ENCODE measurements around the gene URB2. TPM values are rescaled to one million over a fixed set of nuclear protein-coding genes. Genes with fewer than 3 reads are reported as not detected.
"Not testable (repeated sequence)": the region's sequence is repeated elsewhere in the genome, so short reads cannot be mapped to it uniquely, and the experiment has no call there.

Gene URB2
- total and polyA plus RNA-seq, 7 experiments from 2014 or later: 5.6 to 18.2 (median 10.3) TPM

- Histone ChIP-seq H3K36me3 (ENCODE audit: control insufficient read depth in 2 of 3, insufficient read depth in 3 of 3, low read length in 3 of 3) (peaks cover 0 to 4% (median 0%) of the 10 kb centered on the region in 3 experiments), H3K27me3 (ENCODE audit: control insufficient read depth in 2 of 2, insufficient read depth in 2 of 2, low read length in 2 of 2) (no peaks in the 10 kb centered on the region), H3K9me3 (ENCODE audit: control insufficient read depth in 2 of 3, low read length in 3 of 3) (no peaks in the 10 kb centered on the region), H3K27ac (ENCODE audit: low read depth, low read length) (no peak overlapping the region), H3K4me3 (ENCODE audit: low read length) (no peak overlapping the region), H3K4me1 (ENCODE audit: control insufficient read depth in 2 of 2, insufficient read depth in 2 of 2, low read length in 2 of 2) (peaks cover 10 to 14% of the 10 kb centered on the region in 2 donors)
- Mint-ChIP-seq H3K9me3 (no peaks in the 10 kb centered on the region), H3K36me3 (peaks cover 0 to 8% (median 0%) of the 10 kb centered on the region in 5 donors), H3K4me3 (no peak overlapping the region), H3K27ac (no peak overlapping the region), H3K4me1 (peaks cover 45 to 72% (median 67%) of the 10 kb centered on the region in 7 donors), H3K27me3 (no peaks in the 10 kb centered on the region)
- no peak for ATAC-seq
- POLR2A ChIA-PET: interaction anchor here (0.7 kb wide), 1 partner anchor 657 kb away, joined by 3 read pairs; no protein-coding TSS in a partner anchor
- intact Hi-C loops (cut with micrococcal nuclease): no loop called here
- no peak for DNase-seq
- CTCF ChIA-PET: no interaction called here
These were observed 5.2 kb upstream of the URB2 start for GRCh38 chr1:229620876-229621275.

- no peaks in the 10 kb centered on the region for H3K9me3 ChIP-seq (ENCODE audit: control insufficient read depth in 2 of 3, low read length in 3 of 3)
- peaks cover 44 to 73% (median 69%) of the 10 kb centered on the region in 7 donors for H3K4me1 Mint-ChIP-seq
- ATAC-seq (no peak), DNase-seq (no peak)
- peaks cover 0 to 7% (median 0%) of the 10 kb centered on the region in 5 donors for H3K36me3 Mint-ChIP-seq
- no peaks in the 10 kb centered on the region for H3K27me3 ChIP-seq (ENCODE audit: control insufficient read depth in 2 of 2, insufficient read depth in 2 of 2, low read length in 2 of 2)
- H3K4me1 ChIP-seq (ENCODE audit: control insufficient read depth in 2 of 2, insufficient read depth in 2 of 2, low read length in 2 of 2): peaks cover 13 to 18% of the 10 kb centered on the region in 2 donors
- no peaks in the 10 kb centered on the region for H3K27me3 Mint-ChIP-seq
- ChIA-PET POLR2A (interaction anchor here (0.7 kb wide), 1 partner anchor 656 kb away, joined by 3 read pairs; no protein-coding TSS in a partner anchor), CTCF (no interaction called here)
- peaks cover 0 to 4% (median 0%) of the 10 kb centered on the region in 3 experiments for H3K36me3 ChIP-seq (ENCODE audit: control insufficient read depth in 2 of 3, insufficient read depth in 3 of 3, low read length in 3 of 3)
- H3K27ac ChIP-seq (ENCODE audit: low read depth, low read length): no peak overlapping the region
- no peak overlapping the region for H3K27ac Mint-ChIP-seq
- no peak overlapping the region for H3K4me3 Mint-ChIP-seq
- no peaks in the 10 kb centered on the region for H3K9me3 Mint-ChIP-seq
- intact Hi-C loops (cut with micrococcal nuclease): no loop called here
- H3K4me3 ChIP-seq (ENCODE audit: low read length): no peak overlapping the region
These were observed 4.4 kb upstream of the URB2 start for GRCh38 chr1:229621663-229622062.

GRCh38 chr1:229622641-229623120 is 3.4 kb upstream of the URB2 start:
- H3K9me3 ChIP-seq (ENCODE audit: control insufficient read depth in 2 of 3, low read length in 3 of 3); H3K4me3 Mint-ChIP-seq; H3K27me3 ChIP-seq (ENCODE audit: control insufficient read depth in 2 of 2, insufficient read depth in 2 of 2, low read length in 2 of 2); intact Hi-C loops (cut with micrococcal nuclease); H3K36me3 ChIP-seq (ENCODE audit: control insufficient read depth in 2 of 3, insufficient read depth in 3 of 3, low read length in 3 of 3); H3K4me3 ChIP-seq (ENCODE audit: low read length); H3K27me3 Mint-ChIP-seq; CTCF ChIA-PET; H3K9me3 Mint-ChIP-seq; ATAC-seq; H3K27ac ChIP-seq (ENCODE audit: low read depth, low read length); DNase-seq; H3K36me3 Mint-ChIP-seq: not testable (repeated sequence)
- peaks cover 21 to 27% of the 10 kb centered on the region in 2 donors for H3K4me1 ChIP-seq (ENCODE audit: control insufficient read depth in 2 of 2, insufficient read depth in 2 of 2, low read length in 2 of 2)
- H3K4me1 Mint-ChIP-seq: peaks cover 45 to 75% (median 71%) of the 10 kb centered on the region in 7 donors
- peak overlapping the region in 1 of 9 donors; percentile 64 for H3K27ac Mint-ChIP-seq
- POLR2A ChIA-PET: interaction anchor here (6.6 kb wide), 1 partner anchor 64 kb away, joined by 49 read pairs; the partner anchor contains the start of gene ABCB10

GRCh38 chr1:229623225-229623624 is 2.8 kb upstream of the URB2 start:
- peaks cover 45 to 74% (median 69%) of the 10 kb centered on the region in 7 donors for H3K4me1 Mint-ChIP-seq
- no peak for ATAC-seq
- intact Hi-C loops (cut with micrococcal nuclease): no loop called here
- Histone ChIP-seq H3K36me3 (ENCODE audit: control insufficient read depth in 2 of 3, insufficient read depth in 3 of 3, low read length in 3 of 3) (peaks cover 0 to 4% (median 0%) of the 10 kb centered on the region in 3 experiments), H3K4me3 (ENCODE audit: low read length) (no peak overlapping the region), H3K9me3 (ENCODE audit: control insufficient read depth in 2 of 3, low read length in 3 of 3) (no peaks in the 10 kb centered on the region), H3K27ac (ENCODE audit: low read depth, low read length) (no peak overlapping the region), H3K27me3 (ENCODE audit: control insufficient read depth in 2 of 2, insufficient read depth in 2 of 2, low read length in 2 of 2) (no peaks in the 10 kb centered on the region), H3K4me1 (ENCODE audit: control insufficient read depth in 2 of 2, insufficient read depth in 2 of 2, low read length in 2 of 2) (peaks cover 21 to 27% of the 10 kb centered on the region in 2 donors)
- H3K36me3 Mint-ChIP-seq: peaks cover 0 to 7% (median 0%) of the 10 kb centered on the region in 5 donors
- H3K27me3 Mint-ChIP-seq: no peaks in the 10 kb centered on the region
- ChIA-PET POLR2A (interaction anchor here (0.7 to 6.6 kb wide), 2 partner anchors 65 to 70 kb away, joined by 5 to 49 read pairs; partner anchors contain the start of gene ABCB10), CTCF (no interaction called here)
- peak overlapping the region in 5 of 10 donors; percentile 74 to 97 (median 94) for H3K4me3 Mint-ChIP-seq
- no peaks in the 10 kb centered on the region for H3K9me3 Mint-ChIP-seq
- no peak for DNase-seq
- H3K27ac Mint-ChIP-seq: peak overlapping the region in 1 of 9 donors; percentile 14

- CTCF ChIA-PET: interaction anchor here (0.9 to 1.0 kb wide), 2 partner anchors 65 to 365 kb away, joined by 3 to 5 read pairs; partner anchors contain the start of gene ABCB10
- Histone ChIP-seq H3K4me1 (ENCODE audit: control insufficient read depth in 2 of 2, insufficient read depth in 2 of 2, low read length in 2 of 2) (peaks cover 21 to 27% of the 10 kb centered on the region in 2 donors), H3K36me3 (ENCODE audit: control insufficient read depth in 2 of 3, insufficient read depth in 3 of 3, low read length in 3 of 3) (peaks cover 0 to 4% (median 0%) of the 10 kb centered on the region in 3 experiments), H3K9me3 (ENCODE audit: control insufficient read depth in 2 of 3, low read length in 3 of 3) (no peaks in the 10 kb centered on the region), H3K27me3 (ENCODE audit: control insufficient read depth in 2 of 2, insufficient read depth in 2 of 2, low read length in 2 of 2) (no peaks in the 10 kb centered on the region), H3K4me3 (ENCODE audit: low read length) (no peak overlapping the region), H3K27ac (ENCODE audit: low read depth, low read length) (no peak overlapping the region)
- no peaks in the 10 kb centered on the region for H3K27me3 Mint-ChIP-seq
- DNase-seq: no peak
- intact Hi-C loops (cut with micrococcal nuclease): no loop called here
- peaks cover 0 to 7% (median 0%) of the 10 kb centered on the region in 5 donors for H3K36me3 Mint-ChIP-seq
- peaks cover 47 to 78% (median 69%) of the 10 kb centered on the region in 7 donors for H3K4me1 Mint-ChIP-seq
- H3K27ac Mint-ChIP-seq: peak overlapping the region in 4 of 9 donors; percentile 14 to 49 (median 34)
- H3K4me3 Mint-ChIP-seq: peak overlapping the region; percentile 29 to 99 (median 96)
- POLR2A ChIA-PET: interaction anchor here (0.6 to 6.6 kb wide), 3 partner anchors 65 to 291 kb away, joined by 3 to 49 read pairs (median 5); partner anchors contain the start of gene ABCB10
- H3K9me3 Mint-ChIP-seq: no peaks in the 10 kb centered on the region
- no peak for ATAC-seq
These were observed 2.2 kb upstream of the URB2 start for GRCh38 chr1:229623838-229624237.

GRCh38 chr1:229624521-229625070 is 1.5 kb upstream of the URB2 start:
- peaks cover 21 to 27% of the 10 kb centered on the region in 2 donors for H3K4me1 ChIP-seq (ENCODE audit: control insufficient read depth in 2 of 2, insufficient read depth in 2 of 2, low read length in 2 of 2)
- peaks cover 0 to 4% (median 0%) of the 10 kb centered on the region in 3 experiments for H3K36me3 ChIP-seq (ENCODE audit: control insufficient read depth in 2 of 3, insufficient read depth in 3 of 3, low read length in 3 of 3)
- no peaks in the 10 kb centered on the region for H3K27me3 ChIP-seq (ENCODE audit: control insufficient read depth in 2 of 2, insufficient read depth in 2 of 2, low read length in 2 of 2)
- ChIA-PET POLR2A (interaction anchor here (0.6 to 6.6 kb wide), 2 partner anchors 66 to 292 kb away, joined by 3 to 49 read pairs; partner anchors contain the start of gene ABCB10), CTCF (interaction anchor here (0.9 to 1.1 kb wide), 3 partner anchors 65 to 366 kb away, joined by 3 to 5 read pairs (median 3); partner anchors contain the start of gene ABCB10)
- Mint-ChIP-seq H3K36me3 (peaks cover 0 to 12% (median 0%) of the 10 kb centered on the region in 5 donors), H3K9me3 (no peaks in the 10 kb centered on the region), H3K4me3 (peak overlapping the region; percentile 90 to 99 (median 97)), H3K4me1 (peaks cover 45 to 76% (median 69%) of the 10 kb centered on the region in 7 donors), H3K27ac (peak overlapping the region; percentile 74 to 98 (median 93)), H3K27me3 (no peaks in the 10 kb centered on the region)
- intact Hi-C loops (cut with micrococcal nuclease): loop anchor here (5.0 kb wide), 5 partner anchors 282 to 1903 kb away; partner anchors contain the start of genes RAB4A (in 2 of the 2), CCSAP (in 1 of the 2), JMJD4 (in 1 of the 2) and SNAP47 (in 1 of the 2)
- no peak for DNase-seq
- peak overlapping the region; percentile 72 for H3K27ac ChIP-seq (ENCODE audit: low read depth, low read length)
- H3K4me3 ChIP-seq (ENCODE audit: low read length): peak overlapping the region; percentile 93
- ATAC-seq: no peak
- H3K9me3 ChIP-seq (ENCODE audit: control insufficient read depth in 2 of 3, low read length in 3 of 3): no peaks in the 10 kb centered on the region

Measured in naive thymus-derived CD4-positive, alpha-beta T cell (primary cell).